Measurements from ENCODE around the gene TCF23.

DNA sequence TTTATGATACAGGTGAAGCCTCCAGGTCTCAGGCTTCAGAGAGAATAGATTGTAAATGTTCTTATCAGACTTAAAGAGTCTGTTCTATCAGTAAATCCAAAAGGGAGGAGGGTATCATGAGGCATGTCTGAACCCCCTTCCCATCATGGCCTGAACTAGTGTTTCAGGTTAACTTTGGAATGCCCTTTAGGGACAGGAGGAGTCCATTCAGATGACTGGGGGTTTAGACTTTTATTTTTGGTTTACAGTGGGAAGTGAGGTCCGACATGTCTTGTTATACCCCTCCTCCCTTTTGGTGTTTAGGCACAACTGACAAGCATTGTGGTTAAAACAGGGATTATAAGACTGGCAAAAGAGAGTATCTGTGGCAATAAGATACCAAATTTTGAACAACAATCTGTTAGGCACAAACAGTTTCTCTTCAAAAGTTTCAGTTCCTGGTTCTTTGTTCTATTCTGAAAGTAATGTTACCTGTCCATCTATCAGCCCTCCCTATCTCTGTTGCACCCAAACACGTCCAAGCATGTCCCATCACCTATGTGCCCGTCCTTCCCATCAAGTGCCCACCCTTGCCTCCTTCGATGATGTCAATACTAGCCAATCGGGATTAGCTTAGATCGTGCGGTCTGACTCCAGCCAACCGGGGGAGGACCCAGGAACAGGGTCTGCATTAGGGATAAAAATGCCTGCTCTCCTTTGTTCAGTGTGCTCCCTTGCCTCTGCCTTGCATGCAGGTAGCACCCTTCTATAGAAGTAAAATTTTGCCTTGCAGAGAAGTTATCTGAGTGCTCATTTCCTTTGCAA lies 16.4 kb downstream of the TCF23 start:
- TF ChIP-seq EP300 (IDR thresholded peaks at IDR 0.05; ENCODE audit: borderline replicate concordance) (no peak), CREB1 (IDR thresholded peaks at IDR 0.05; ENCODE audit: low read depth) (no peak), EGR1 (IDR thresholded peaks at IDR 0.05) (no peak), CEBPB (IDR thresholded peaks at IDR 0.05) (no peak), RAD21 (IDR thresholded peaks at IDR 0.05; ENCODE audit: low read depth) (no peak), TEAD4 (IDR thresholded peaks at IDR 0.05) (no peak), YY1 (IDR thresholded peaks at IDR 0.05; ENCODE audit: low read depth) (no peak)
- TF ChIP-seq, protein P1, sequence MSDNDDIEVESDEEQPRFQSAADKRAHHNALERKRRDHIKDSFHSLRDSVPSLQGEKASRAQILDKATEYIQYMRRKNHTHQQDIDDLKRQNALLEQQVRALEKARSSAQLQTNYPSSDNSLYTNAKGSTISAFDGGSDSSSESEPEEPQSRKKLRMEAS (IDR thresholded peaks at IDR 0.05) = no peak
- TF ChIP-seq, protein P2, sequence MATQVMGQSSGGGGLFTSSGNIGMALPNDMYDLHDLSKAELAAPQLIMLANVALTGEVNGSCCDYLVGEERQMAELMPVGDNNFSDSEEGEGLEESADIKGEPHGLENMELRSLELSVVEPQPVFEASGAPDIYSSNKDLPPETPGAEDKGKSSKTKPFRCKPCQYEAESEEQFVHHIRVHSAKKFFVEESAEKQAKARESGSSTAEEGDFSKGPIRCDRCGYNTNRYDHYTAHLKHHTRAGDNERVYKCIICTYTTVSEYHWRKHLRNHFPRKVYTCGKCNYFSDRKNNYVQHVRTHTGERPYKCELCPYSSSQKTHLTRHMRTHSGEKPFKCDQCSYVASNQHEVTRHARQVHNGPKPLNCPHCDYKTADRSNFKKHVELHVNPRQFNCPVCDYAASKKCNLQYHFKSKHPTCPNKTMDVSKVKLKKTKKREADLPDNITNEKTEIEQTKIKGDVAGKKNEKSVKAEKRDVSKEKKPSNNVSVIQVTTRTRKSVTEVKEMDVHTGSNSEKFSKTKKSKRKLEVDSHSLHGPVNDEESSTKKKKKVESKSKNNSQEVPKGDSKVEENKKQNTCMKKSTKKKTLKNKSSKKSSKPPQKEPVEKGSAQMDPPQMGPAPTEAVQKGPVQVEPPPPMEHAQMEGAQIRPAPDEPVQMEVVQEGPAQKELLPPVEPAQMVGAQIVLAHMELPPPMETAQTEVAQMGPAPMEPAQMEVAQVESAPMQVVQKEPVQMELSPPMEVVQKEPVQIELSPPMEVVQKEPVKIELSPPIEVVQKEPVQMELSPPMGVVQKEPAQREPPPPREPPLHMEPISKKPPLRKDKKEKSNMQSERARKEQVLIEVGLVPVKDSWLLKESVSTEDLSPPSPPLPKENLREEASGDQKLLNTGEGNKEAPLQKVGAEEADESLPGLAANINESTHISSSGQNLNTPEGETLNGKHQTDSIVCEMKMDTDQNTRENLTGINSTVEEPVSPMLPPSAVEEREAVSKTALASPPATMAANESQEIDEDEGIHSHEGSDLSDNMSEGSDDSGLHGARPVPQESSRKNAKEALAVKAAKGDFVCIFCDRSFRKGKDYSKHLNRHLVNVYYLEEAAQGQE (IDR thresholded peaks at IDR 0.05; ENCODE audit: low read depth) = no peak

All from Ishikawa (cell line).